GM10266 (cell line): Measurements from ENCODE around the gene ANKH.
"Not testable (repeated sequence)": the region's sequence is repeated elsewhere in the genome, so short reads cannot be mapped to it uniquely, and the experiment has no call there.

Experiments
- DNase-seq: peaks from one replicate; pipeline ENCODE4 v3.0.0; 2012; ENCODE audit errors: extremely low spot score
- CTCF ChIP-seq: IDR thresholded peaks from 2 replicates; pipeline ENCODE4 v1.5.1; 2012; ENCODE audit warnings: mild to moderate bottlenecking, low read depth; ENCODE audit not compliant: control insufficient read depth, insufficient read depth; ENCODE audit errors: missing control alignments

The ANKH gene

GRCh38 chr5:14871214-14872069 lies at the start of gene ANKH:
ANKH (minus strand) TSS chr5:14871778; CDS start chr5:14871447, 331 bp downstream.
- peak; percentile 83 for TF ChIP-seq CTCF
- DNase-seq: peak; percentile 93

GRCh38 chr5:14920121-14920520 lies 48.5 kb upstream of the ANKH start:
- TF ChIP-seq CTCF: no peak
- no peak for DNase-seq

- DNase-seq: not testable (repeated sequence)
These were observed 47.5 kb upstream of the ANKH start for GRCh38 chr5:14919106-14919505.

GRCh38 chr5:14917719-14918118 lies 46.1 kb upstream of the ANKH start:
- no peak for DNase-seq
- no peak for TF ChIP-seq CTCF

GRCh38 chr5:14915291-14915952 lies 43.8 kb upstream of the ANKH start:
- no peak for TF ChIP-seq CTCF
- DNase-seq: no peak

- DNase-seq: no peak
These were observed 43.2 kb upstream of the ANKH start for GRCh38 chr5:14914623-14915260.

More at GRCh38 chr5:14914623-14915260, 43.2 kb upstream of the ANKH start:
- TF ChIP-seq CTCF: no peak
